Neural crest cell (in vitro differentiated cells): ENCODE measurements around the gene EPHA4. TPM values are rescaled to one million over a fixed set of nuclear protein-coding genes. Genes with fewer than 3 reads are reported as not detected.

Experiments
- DNase-seq: peaks from one replicate; pipeline ENCODE4 v3.0.0; 2021; ENCODE audit warnings: low read depth, mixed read lengths, low spot score
- H3K27ac Mint-ChIP-seq: one replicate; pipeline ENCODE4 v1.8.0; 2021; ENCODE audit warnings: mild to moderate bottlenecking, mixed read lengths; ENCODE audit not compliant: unreplicated experiment
- H3K27me3 Mint-ChIP-seq: 2 replicates; pipeline ENCODE4 v1.8.0; 2021; ENCODE audit warnings: low read depth, mild to moderate bottlenecking, mixed read lengths
- H3K36me3 Mint-ChIP-seq: 2 replicates; pipeline ENCODE4 v1.8.0; 2021; ENCODE audit warnings: low read depth, mild to moderate bottlenecking, mixed read lengths
- H3K4me1 Mint-ChIP-seq: 2 replicates; pipeline ENCODE4 v1.8.0; 2021; ENCODE audit warnings: mixed read lengths
- H3K4me3 Mint-ChIP-seq: one replicate; pipeline ENCODE4 v1.8.0; 2021; ENCODE audit warnings: mild to moderate bottlenecking, mixed read lengths
- H3K9me3 Mint-ChIP-seq: 2 replicates; pipeline ENCODE4 v1.8.0; 2021; ENCODE audit warnings: mixed read lengths
- CTCF ChIP-seq: fragments of 200-600 bp; sonication (generic); conservative IDR thresholded peaks from 2 replicates; pipeline ENCODE4 v1.5.0; 2021; ENCODE audit warnings: antibody characterized with exemption, mild to moderate bottlenecking
- total RNA-seq: library from RNA; stranded (reverse); gene quantifications from 2 replicates; pipeline ENCODE4 v1.2.1, GENCODE V29; 2021

EPHA4 gene
- total RNA-seq, 1 donor from 2014 or later: 108 TPM

GRCh38 chr2:221377066-221377465 is 195.0 kb downstream of the EPHA4 start:
- H3K36me3 Mint-ChIP-seq: no peaks in the 10 kb centered on the region
- no peak overlapping the region for H3K4me3 Mint-ChIP-seq
- no peak overlapping the region for H3K27ac Mint-ChIP-seq
- DNase-seq: no peak
- H3K9me3 Mint-ChIP-seq: peaks cover 3% of the 10 kb centered on the region
- no peaks in the 10 kb centered on the region for H3K27me3 Mint-ChIP-seq
- peaks cover 8% of the 10 kb centered on the region for H3K4me1 Mint-ChIP-seq
- TF ChIP-seq CTCF: no peak

GRCh38 chr2:221374234-221374633 is 197.9 kb downstream of the EPHA4 start:
- TF ChIP-seq CTCF: no peak
- DNase-seq: no peak
- Mint-ChIP-seq H3K27ac (no peak overlapping the region), H3K36me3 (no peaks in the 10 kb centered on the region), H3K27me3 (no peaks in the 10 kb centered on the region), H3K4me1 (peaks cover 12% of the 10 kb centered on the region), H3K9me3 (peaks cover 3% of the 10 kb centered on the region), H3K4me3 (no peak overlapping the region)

- DNase-seq: no peak
- TF ChIP-seq CTCF: no peak
- H3K36me3 Mint-ChIP-seq: no peaks in the 10 kb centered on the region
- H3K27ac Mint-ChIP-seq: peak overlapping the region; percentile 9
- no peak overlapping the region for H3K4me3 Mint-ChIP-seq
- peaks cover 3% of the 10 kb centered on the region for H3K9me3 Mint-ChIP-seq
- H3K27me3 Mint-ChIP-seq: no peaks in the 10 kb centered on the region
- H3K4me1 Mint-ChIP-seq: peaks cover 12% of the 10 kb centered on the region
These were observed 199.2 kb downstream of the EPHA4 start for GRCh38 chr2:221372907-221373306.

GRCh38 chr2:221372159-221372884 is 199.8 kb downstream of the EPHA4 start:
- Mint-ChIP-seq H3K4me1 (peaks cover 12% of the 10 kb centered on the region), H3K36me3 (no peaks in the 10 kb centered on the region), H3K27ac (peak overlapping the region; percentile 30), H3K27me3 (no peaks in the 10 kb centered on the region), H3K4me3 (peak overlapping the region; percentile 61), H3K9me3 (peaks cover 3% of the 10 kb centered on the region)
- TF ChIP-seq CTCF: peak; percentile 52
- DNase-seq: peak; percentile 10

- Mint-ChIP-seq H3K4me1 (peaks cover 12% of the 10 kb centered on the region), H3K9me3 (peaks cover 3% of the 10 kb centered on the region), H3K27ac (no peak overlapping the region), H3K4me3 (no peak overlapping the region), H3K36me3 (no peaks in the 10 kb centered on the region), H3K27me3 (no peaks in the 10 kb centered on the region)
- TF ChIP-seq CTCF: no peak
- no peak for DNase-seq
These were observed 200.8 kb downstream of the EPHA4 start for GRCh38 chr2:221371347-221371746.
